H1 (cell line): Measurements from ENCODE around the gene EN2. TPM values are rescaled to one million over a fixed set of nuclear protein-coding genes. Genes with fewer than 3 reads are reported as not detected.

Experiments used
- CTCF ChIA-PET: fragments of 300-600 bp; sonication (Branson Sonifier 250); formaldehyde crosslinking; loops from one replicate; lab custom pipeline; 2021; ENCODE audit not compliant: partially characterized antibody; lab: Charles Lee
- POLR2A ChIA-PET: fragments of 300-600 bp; sonication (Branson Sonifier 250); formaldehyde crosslinking; loops from one replicate; lab custom pipeline; 2021; ENCODE audit warnings: inconsistent platforms; ENCODE audit not compliant: partially characterized antibody; lab: Charles Lee
- DNase-seq, 2 experiments: peaks; one replicate each; pipeline versions ENCODE4 v3.0.0 to v3.0.0-alpha.2; 2010 to 2022; ENCODE audit warnings: low spot score in 2 of 2, low read depth in 1 of 2, mixed read lengths in 1 of 2
- FAIRE-seq: peaks from 2 replicates; lab custom pipeline; 2011; peaks lifted over from hg19 to GRCh38; lab: Jason Lieb, UNC
- H2AFZ ChIP-seq: 2 replicates; pipeline ENCODE4 v1.8.1; 2012; ENCODE audit warnings: low read length, inconsistent platforms
- H2AK5ac ChIP-seq: 2 replicates; pipeline ENCODE4 v1.6.1; 2013; ENCODE audit warnings: low read depth, low read length
- H2BK120ac ChIP-seq: replicated peaks from 2 replicates; pipeline ENCODE3; 2013; ENCODE audit warnings: low read depth, low read length, inconsistent platforms
- H2BK12ac ChIP-seq: 2 replicates; pipeline ENCODE4 v1.6.1; 2013; ENCODE audit warnings: low read depth, low read length
- H2BK15ac ChIP-seq: 2 replicates; pipeline ENCODE4 v1.6.1; 2013; ENCODE audit warnings: low read length
- H2BK20ac ChIP-seq: 2 replicates; pipeline ENCODE4 v1.6.1; 2013; ENCODE audit warnings: low read length
- H2BK5ac ChIP-seq: 2 replicates; pipeline ENCODE4 v1.6.1; 2013; ENCODE audit warnings: low read depth, low read length
- H3K14ac ChIP-seq: 2 replicates; pipeline ENCODE4 v1.6.1; 2013; ENCODE audit warnings: inconsistent platforms; ENCODE audit not compliant: insufficient read length
- H3K18ac ChIP-seq: 2 replicates; pipeline ENCODE4 v1.6.1; 2013; ENCODE audit warnings: low read length; ENCODE audit errors: extremely low read depth
- H3K23ac ChIP-seq: 2 replicates; pipeline ENCODE4 v1.6.1; 2013; ENCODE audit warnings: inconsistent platforms; ENCODE audit not compliant: insufficient read length
- H3K23me2 ChIP-seq: 2 replicates; pipeline ENCODE4 v1.6.1; 2013; ENCODE audit warnings: low read depth, low read length
- H3K27ac ChIP-seq: 2 replicates; pipeline ENCODE4 v1.6.1; 2011; ENCODE audit warnings: low read depth, low read length, inconsistent platforms
- H3K27me3 ChIP-seq, 4 experiments: replicated peaks in 1 of 4; 1 replicate in 1 of 4; 2 replicates in 3 of 4; pipeline versions ENCODE4 v1.6.1 to v1.8.1; 2011 to 2013; ENCODE audit warnings: low read length in 3 of 4, mild to moderate bottlenecking in 3 of 4, inconsistent platforms in 2 of 4, mixed read lengths in 2 of 4, moderate library complexity in 1 of 4; ENCODE audit not compliant: control insufficient read depth in 3 of 4, insufficient read depth in 3 of 4; ENCODE audit errors: extremely low read depth in 1 of 4
- H3K36me3 ChIP-seq, 4 experiments: 2 replicates each; pipeline versions ENCODE4 v1.6.1 to v1.8.1; 2011 to 2013; ENCODE audit warnings: mild to moderate bottlenecking in 4 of 4, low read length in 3 of 4, moderate library complexity in 2 of 4, control low read depth in 1 of 4, inconsistent platforms in 1 of 4; ENCODE audit not compliant: insufficient read depth in 4 of 4, control insufficient read depth in 2 of 4
- H3K4ac ChIP-seq: replicated peaks from 2 replicates; pipeline ENCODE3; 2013; ENCODE audit warnings: low read length, low read depth, mixed read lengths, inconsistent platforms; ENCODE audit not compliant: insufficient read length
- H3K4me1 ChIP-seq, 4 experiments: replicated peaks in 1 of 4; 1 replicate in 1 of 4; 2 replicates in 3 of 4; pipeline versions ENCODE4 v1.6.1 to v1.8.1; 2011 to 2013; ENCODE audit warnings: low read length in 3 of 4, inconsistent platforms in 2 of 4, mixed read lengths in 1 of 4; ENCODE audit not compliant: insufficient read depth in 4 of 4, control insufficient read depth in 3 of 4
- H3K4me2 ChIP-seq, 2 experiments: 2 replicates each; pipeline versions ENCODE4 v1.6.1 to v1.8.1; 2011 to 2013; ENCODE audit warnings: low read depth in 2 of 2, low read length in 2 of 2, control low read depth in 1 of 2, inconsistent platforms in 1 of 2, mild to moderate bottlenecking in 1 of 2; ENCODE audit not compliant: insufficient read depth in 1 of 2
- H3K4me3 ChIP-seq, 4 experiments: fragments of 200-600, 300-600 bp in 1 of 4; sonication (generic), shearing (Covaris generic), sonication (Bioruptor Twin) in 1 of 4; 2 replicates each; pipeline versions ENCODE4 v1.5.1 to v1.8.1; 2011 to 2016; ENCODE audit warnings: low read length in 4 of 4, low read depth in 3 of 4, control low read depth in 2 of 4, inconsistent platforms in 2 of 4, mild to moderate bottlenecking in 2 of 4, mixed read lengths in 1 of 4, moderate library complexity in 1 of 4; ENCODE audit not compliant: insufficient read depth in 2 of 4; ENCODE audit errors: extremely low read depth in 1 of 4
- H3K56ac ChIP-seq: replicated peaks from 2 replicates; pipeline ENCODE3; 2013; ENCODE audit warnings: low read depth, mild to moderate bottlenecking, mixed read lengths, low read length, inconsistent platforms; ENCODE audit not compliant: insufficient read length
- H3K79me1 ChIP-seq: 2 replicates; pipeline ENCODE4 v1.6.1; 2013; ENCODE audit warnings: low read depth, low read length, control low read depth
- H3K79me2 ChIP-seq, 2 experiments: 2 replicates each; pipeline versions ENCODE4 v1.6.1 to v1.8.1; 2012 to 2013; ENCODE audit warnings: low read length in 2 of 2, mild to moderate bottlenecking in 2 of 2, inconsistent platforms in 1 of 2; ENCODE audit not compliant: insufficient read depth in 2 of 2, control insufficient read depth in 1 of 2
- H3K9ac ChIP-seq, 4 experiments: replicated peaks in 1 of 4; 1 replicate in 1 of 4; 2 replicates in 3 of 4; pipeline versions ENCODE4 v1.6.1 to v1.8.1; 2011 to 2013; ENCODE audit warnings: low read depth in 3 of 4, low read length in 3 of 4, control low read depth in 2 of 4, mild to moderate bottlenecking in 2 of 4, moderate library complexity in 2 of 4, inconsistent platforms in 1 of 4; ENCODE audit errors: extremely low read depth in 1 of 4
- H3K9me3 ChIP-seq, 2 experiments: 2 replicates each; pipeline versions ENCODE4 v1.6.1 to v1.8.1; 2012 to 2013; ENCODE audit warnings: mild to moderate bottlenecking in 2 of 2, moderate library complexity in 2 of 2, control low read depth in 1 of 2, inconsistent platforms in 1 of 2, low read depth in 1 of 2, low read length in 1 of 2, mixed read lengths in 1 of 2; ENCODE audit not compliant: insufficient read depth in 2 of 2
- H4K20me1 ChIP-seq, 2 experiments: replicated peaks in 1 of 2; 2 replicates each; pipeline versions ENCODE3 to v1.8.1; 2011 to 2013; ENCODE audit warnings: inconsistent platforms in 2 of 2, low read length in 2 of 2, mild to moderate bottlenecking in 1 of 2; ENCODE audit not compliant: insufficient read depth in 2 of 2, control insufficient read depth in 1 of 2
- H4K5ac ChIP-seq: 2 replicates; pipeline ENCODE4 v1.6.1; 2013; ENCODE audit warnings: low read length, low read depth, mixed read lengths, inconsistent platforms; ENCODE audit not compliant: insufficient read length
- H4K8ac ChIP-seq: 2 replicates; pipeline ENCODE4 v1.8.0; 2013; ENCODE audit warnings: mild to moderate bottlenecking, moderate library complexity, low read length, inconsistent platforms; ENCODE audit not compliant: insufficient read depth; ENCODE audit errors: extremely low read depth
- H4K91ac ChIP-seq: replicated peaks from 2 replicates; pipeline ENCODE3; 2013; ENCODE audit warnings: low read length, mixed read lengths, inconsistent platforms; ENCODE audit not compliant: insufficient read length
- CHD1 ChIP-seq: IDR thresholded peaks from 2 replicates; pipeline ENCODE4 v1.6.1; 2012; ENCODE audit warnings: low read depth, low read length, improper control_type of control experiment
- EZH2 ChIP-seq: fragments of 200-600 bp; sonication (generic); IDR thresholded peaks from 2 replicates; pipeline ENCODE4 v1.7.1; 2012; ENCODE audit warnings: low read depth, mild to moderate bottlenecking, moderate library complexity, low read length, inconsistent platforms; ENCODE audit not compliant: severe bottlenecking
- FOSL1 ChIP-seq: IDR thresholded peaks from 2 replicates; pipeline ENCODE4 v1.6.1; 2011; ENCODE audit warnings: mild to moderate bottlenecking, low read depth, low read length, moderate library complexity; ENCODE audit not compliant: insufficient read depth
- POU5F1 ChIP-seq: IDR thresholded peaks from 2 replicates; pipeline ENCODE4 v1.6.1; 2011; ENCODE audit warnings: low read depth, mild to moderate bottlenecking, low read length, moderate library complexity
- RXRA ChIP-seq: IDR thresholded peaks from 2 replicates; pipeline ENCODE4 v1.6.1; 2011; ENCODE audit warnings: low read depth, mild to moderate bottlenecking, low read length, moderate library complexity; ENCODE audit not compliant: insufficient read depth
- SAP30 ChIP-seq: fragments of 300-600 bp; sonication (generic); IDR thresholded peaks from 2 replicates; pipeline ENCODE4 v1.7.1; 2012; ENCODE audit warnings: low read length, moderate library complexity, mild to moderate bottlenecking, inconsistent platforms; ENCODE audit not compliant: insufficient read depth, insufficient replicate concordance
- SRF ChIP-seq: IDR thresholded peaks from 2 replicates; pipeline ENCODE4 v1.6.1; 2011; ENCODE audit warnings: mild to moderate bottlenecking, low read depth, low read length, moderate library complexity
- WGBS, 2 experiments: shearing (Covaris generic) in 1 of 2; methylation state at CpG; one replicate each; pipeline versions ENCODE4 v1.1.6 to v1.1.7; 2013 to 2015; ENCODE audit warnings: low lambda C conversion rate in 2 of 2, mixed read lengths in 2 of 2, inconsistent platforms in 1 of 2, low coverage in 1 of 2, missing lambda C conversion rate in 1 of 2; ENCODE audit not compliant: insufficient replicate concordance in 2 of 2, insufficient coverage in 1 of 2, insufficient read length in 1 of 2; ENCODE audit errors: extremely low coverage in 1 of 2, missing lambda C conversion rate in 1 of 2; 5-methylcytosine and 5-hydroxymethylcytosine counted together
- polyA plus RNA-seq, 7 experiments: library from polyadenylated mRNA; depleted of rRNA in 3 of 7; stranded (reverse) in 5 of 7; unstranded in 2 of 7; fragments of >200 nt in 5 of 7; fragments of 200-250 nt in 2 of 7; gene quantifications; 1 replicate in 5 of 7; 2 replicates in 1 of 7; 4 replicates in 1 of 7; pipeline versions ENCODE4 v1.2.1 to v1.2.3, GENCODE V29; 2011 to 2013; ENCODE audit warnings: missing spikeins in 2 of 7, mixed read lengths in 2 of 7
- total RNA-seq: library from RNA; stranded (reverse); fragmentation: NEBNext Ultra II Directional; extraction: Animal tissue kit (Norgen Biotek cat#: 25700); gene quantifications from 2 replicates; pipeline ENCODE4 v1.2.1, GENCODE V29; 2021

EN2 gene
- total and polyA plus RNA-seq, 2 of the 8 experiments (the other 6 are each of a cell fraction or from before 2014, with no cell fraction given) = not detected

- Histone ChIP-seq H3K4me3 (no peak overlapping the region), H2BK20ac (no peak overlapping the region)
- TF ChIP-seq SRF = no peak
- TF ChIP-seq FOSL1 = no peak
- no peak for TF ChIP-seq SAP30
- no peak for TF ChIP-seq RXRA
- no peak for TF ChIP-seq POU5F1
- TF ChIP-seq EZH2 = no peak
- no peak for TF ChIP-seq CHD1
- TF ChIP-seq, all 59 proteins: peak for 0
- no peak overlapping the region for H4K91ac ChIP-seq
- H2AFZ ChIP-seq = no peak overlapping the region
- H3K56ac ChIP-seq = no peak overlapping the region
- no peaks in the 10 kb centered on the region for H3K9me3 ChIP-seq
- FAIRE-seq (no peak), DNase-seq (no peak)
- H3K4ac ChIP-seq = no peak overlapping the region
- H3K79me2 ChIP-seq = no peaks in the 10 kb centered on the region
- H3K27ac ChIP-seq = no peak overlapping the region
- peaks cover 3% of the 10 kb centered on the region for H3K23me2 ChIP-seq
- H2BK12ac ChIP-seq = no peak overlapping the region
- no peak overlapping the region for H3K14ac ChIP-seq
- H3K9ac ChIP-seq = no peak overlapping the region
- peaks cover 0 to 8% (median 0%) of the 10 kb centered on the region in 4 experiments; a peak in 4 of 7 replicates for H3K4me1 ChIP-seq
- 85% methylated on average over 13 of the region's 13 CpGs; no CpG with 5 or more reads in 1 of the 2 experiments for WGBS, 2 experiments
- H2BK15ac ChIP-seq = no peak overlapping the region
- H3K79me1 ChIP-seq = no peaks in the 10 kb centered on the region
- H3K4me2 ChIP-seq = no peak overlapping the region
- ChIA-PET POLR2A (no interaction called here), CTCF (interaction anchor here (0.6 to 1.5 kb wide), 3 partner anchors 20 to 85 kb away, joined by 3 to 4 read pairs (median 4); no protein-coding TSS in a partner anchor)
- no peak overlapping the region for H3K23ac ChIP-seq
- no peak overlapping the region for H3K18ac ChIP-seq
- H4K20me1 ChIP-seq = peaks cover under 1 to 7% of the 10 kb centered on the region in 2 experiments
- H2BK120ac ChIP-seq = no peak overlapping the region
- no peaks in the 10 kb centered on the region for H3K36me3 ChIP-seq
- no peak overlapping the region for H4K5ac ChIP-seq
- H2AK5ac ChIP-seq = no peak overlapping the region
- H4K8ac ChIP-seq = no peak overlapping the region
- H2BK5ac ChIP-seq = no peak overlapping the region
- peaks cover 23 to 96% (median 71%) of the 10 kb centered on the region in 4 experiments for H3K27me3 ChIP-seq
Measured at GRCh38 chr7:155513543-155514285, 55.8 kb downstream of the EN2 start.
